Esophagus muscularis mucosa (tissue), 3 donors: ENCODE data around the gene DGCR6L.
"Not testable (repeated sequence)": the region's sequence is repeated elsewhere in the genome, so short reads cannot be mapped to it uniquely, and the experiment has no call there.

Source experiments
- CTCF ChIP-seq, 3 experiments: fragments of 200-600 bp in 2 of 3; fragments of 450-650 bp in 1 of 3; sonication (generic) in 2 of 3; IDR thresholded peaks; one replicate each; pipeline ENCODE4 v1.5.1; 2017 to 2019; ENCODE audit warnings: antibody characterized with exemption in 3 of 3, mild to moderate bottlenecking in 2 of 3, moderate library complexity in 1 of 3
- POLR2A ChIP-seq: fragments of 450-650 bp; IDR thresholded peaks from one replicate; pipeline ENCODE4 v1.6.1; 2017; ENCODE audit warnings: antibody characterized with exemption, moderate library complexity, mild to moderate bottlenecking, low read depth

- not testable (repeated sequence) for TF ChIP-seq CTCF (IDR thresholded peaks at IDR 0.05); POLR2A
These were observed 6.4 kb downstream of the DGCR6L start for GRCh38 chr22:20313306-20314077.
